ENCODE results near the gene SUN5.

- TF ChIP-seq CTCF (IDR thresholded peaks at IDR 0.05): no peak
- no peak for TF ChIP-seq EP300 (IDR thresholded peaks at IDR 0.05)
- TF ChIP-seq ZFP36 (IDR thresholded peaks at IDR 0.05; ENCODE audit: borderline replicate concordance, partially characterized antibody): no peak
- TF ChIP-seq CBX2 (IDR thresholded peaks at IDR 0.05; ENCODE audit: borderline replicate concordance, low read depth): no peak
- TF ChIP-seq RAD21 (conservative IDR thresholded peaks at IDR 0.05 in 1 of 2, IDR thresholded peaks at IDR 0.05 in 1 of 2): no peak
- TF ChIP-seq HMGXB4 (CRISPR knock-in tag; IDR thresholded peaks at IDR 0.05; ENCODE audit: borderline replicate concordance): no peak
- TF ChIP-seq MAFK (IDR thresholded peaks at IDR 0.05; ENCODE audit: partially characterized antibody): no peak
- TF ChIP-seq JUN (IDR thresholded peaks at IDR 0.05): no peak
- TF ChIP-seq, protein P1, sequence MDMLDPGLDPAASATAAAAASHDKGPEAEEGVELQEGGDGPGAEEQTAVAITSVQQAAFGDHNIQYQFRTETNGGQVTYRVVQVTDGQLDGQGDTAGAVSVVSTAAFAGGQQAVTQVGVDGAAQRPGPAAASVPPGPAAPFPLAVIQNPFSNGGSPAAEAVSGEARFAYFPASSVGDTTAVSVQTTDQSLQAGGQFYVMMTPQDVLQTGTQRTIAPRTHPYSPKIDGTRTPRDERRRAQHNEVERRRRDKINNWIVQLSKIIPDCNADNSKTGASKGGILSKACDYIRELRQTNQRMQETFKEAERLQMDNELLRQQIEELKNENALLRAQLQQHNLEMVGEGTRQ (IDR thresholded peaks at IDR 0.05): no peak
Observed at GRCh38 chr20:33034901-33035492, 30.8 kb upstream of the SUN5 start.

All from A549 (cell line).